Endodermal cell (in vitro differentiated cells): ENCODE measurements around the gene PARP15. TPM values are rescaled to one million over a fixed set of nuclear protein-coding genes. Genes with fewer than 3 reads are reported as not detected.

Experiments used
- DNase-seq: peaks from one replicate; pipeline ENCODE4 v3.0.0-alpha.2; 2017
- H3K27ac ChIP-seq: 2 replicates; pipeline ENCODE4 v1.5.1; 2013; ENCODE audit warnings: mild to moderate bottlenecking, low read depth, low read length, moderate library complexity
- H3K27me3 ChIP-seq: 2 replicates; pipeline ENCODE4 v1.6.1; 2013; ENCODE audit warnings: mild to moderate bottlenecking, low read length, moderate library complexity; ENCODE audit not compliant: insufficient read depth, control insufficient read depth, poor library complexity, severe bottlenecking
- H3K36me3 ChIP-seq: 2 replicates; pipeline ENCODE4 v1.7.0; 2013; ENCODE audit warnings: mild to moderate bottlenecking, low read length, moderate library complexity; ENCODE audit not compliant: control insufficient read depth, insufficient read depth
- H3K4me1 ChIP-seq: one replicate; pipeline ENCODE4 v1.7.0; 2013; ENCODE audit warnings: low read length; ENCODE audit not compliant: control insufficient read depth, insufficient read depth
- H3K4me3 ChIP-seq: 2 replicates; pipeline ENCODE4 v1.5.1; 2013; ENCODE audit warnings: mild to moderate bottlenecking, low read length, moderate library complexity
- H3K9ac ChIP-seq: 2 replicates; pipeline ENCODE4 v1.6.1; 2013; ENCODE audit warnings: mild to moderate bottlenecking, low read length, moderate library complexity; ENCODE audit not compliant: poor library complexity, severe bottlenecking; ENCODE audit errors: extremely low read depth
- H3K9me3 ChIP-seq: 2 replicates; pipeline ENCODE4 v1.6.1; 2013; ENCODE audit warnings: mild to moderate bottlenecking, low read length, moderate library complexity; ENCODE audit not compliant: control insufficient read depth
- H3K27ac Mint-ChIP-seq: 2 replicates; pipeline ENCODE4 v1.8.0; 2020; ENCODE audit warnings: mixed read lengths
- H3K27me3 Mint-ChIP-seq: 2 replicates; pipeline ENCODE4 v1.8.0; 2021; ENCODE audit warnings: mild to moderate bottlenecking, mixed read lengths; ENCODE audit not compliant: insufficient read depth
- H3K36me3 Mint-ChIP-seq: 2 replicates; pipeline ENCODE4 v1.8.0; 2020; ENCODE audit warnings: low read depth, mixed read lengths
- H3K4me1 Mint-ChIP-seq: 2 replicates; pipeline ENCODE4 v1.8.0; 2020; ENCODE audit warnings: mixed read lengths
- H3K4me3 Mint-ChIP-seq: 2 replicates; pipeline ENCODE4 v1.8.0; 2020; ENCODE audit warnings: mild to moderate bottlenecking, moderate library complexity, mixed read lengths
- H3K9me3 Mint-ChIP-seq: 2 replicates; pipeline ENCODE4 v1.8.0; 2020; ENCODE audit warnings: mild to moderate bottlenecking, mixed read lengths
- CTCF ChIP-seq: fragments of 200-600 bp; sonication (generic); conservative IDR thresholded peaks from 2 replicates; pipeline ENCODE4 v1.5.0; 2021; ENCODE audit warnings: antibody characterized with exemption, mild to moderate bottlenecking
- WGBS, 2 experiments: methylation state at CpG; one replicate each; pipeline versions ENCODE4 v1.1.5 to v1.1.7; 2013; ENCODE audit warnings: missing lambda C conversion rate in 2 of 2, mixed read lengths in 1 of 2; ENCODE audit not compliant: insufficient coverage in 1 of 2, insufficient read length in 1 of 2; 5-methylcytosine and 5-hydroxymethylcytosine counted together
- total RNA-seq, 2 donors: library from RNA; stranded (reverse); fragmentation: NEBNext Ultra II Directional in 1 of 2; extraction: Animal tissue kit (Norgen Biotek cat#: 25700) in 1 of 2; gene quantifications; 2 replicates in 1 of 2; 3 replicates in 1 of 2; pipeline ENCODE4 v1.2.1, GENCODE V29; 2021

PARP15 gene
- total RNA-seq, 2 donors from 2014 or later = 0.18 to 0.44 TPM

GRCh38 chr3:122560680-122561079, 16.8 kb upstream of the PARP15 start:
- H3K27me3 ChIP-seq = peaks cover 7% of the 10 kb centered on the region
- Mint-ChIP-seq H3K4me1 (peaks cover 15% of the 10 kb centered on the region), H3K27ac (peak overlapping the region; percentile 57), H3K9me3 (no peaks in the 10 kb centered on the region), H3K36me3 (no peaks in the 10 kb centered on the region), H3K4me3 (no peak overlapping the region), H3K27me3 (no peaks in the 10 kb centered on the region)
- no peaks in the 10 kb centered on the region for H3K36me3 ChIP-seq
- no peak overlapping the region for H3K9ac ChIP-seq
- WGBS, 2 experiments = 91% methylated on average over 1 of the region's 1 CpG; no CpG with 5 or more reads in 1 of the 2 experiments
- no peaks in the 10 kb centered on the region for H3K4me1 ChIP-seq
- DNase-seq = peak; percentile 69
- no peak overlapping the region for H3K27ac ChIP-seq
- no peak overlapping the region for H3K4me3 ChIP-seq
- no peaks in the 10 kb centered on the region for H3K9me3 ChIP-seq
- TF ChIP-seq CTCF = peak; percentile 75

- peak overlapping the region; percentile 77 for H3K4me3 ChIP-seq
- H3K36me3 ChIP-seq = no peaks in the 10 kb centered on the region
- H3K4me1 ChIP-seq = no peaks in the 10 kb centered on the region
- H3K9ac ChIP-seq = no peak overlapping the region
- Mint-ChIP-seq H3K36me3 (no peaks in the 10 kb centered on the region), H3K27ac (no peak overlapping the region), H3K9me3 (no peaks in the 10 kb centered on the region), H3K4me3 (peak overlapping the region; percentile 66), H3K4me1 (peaks cover 15% of the 10 kb centered on the region), H3K27me3 (no peaks in the 10 kb centered on the region)
- peaks cover 7% of the 10 kb centered on the region for H3K27me3 ChIP-seq
- 93 to 94% methylated on average over 4 to 5 of the region's 5 CpGs for WGBS, 2 experiments
- DNase-seq = no peak
- no peaks in the 10 kb centered on the region for H3K9me3 ChIP-seq
- TF ChIP-seq CTCF = no peak
- H3K27ac ChIP-seq = no peak overlapping the region
These were observed 14.3 kb upstream of the PARP15 start for GRCh38 chr3:122562923-122563716.

- Histone ChIP-seq H3K36me3 (no peaks in the 10 kb centered on the region), H3K9ac (no peak overlapping the region), H3K27me3 (peaks cover 7% of the 10 kb centered on the region), H3K4me1 (no peaks in the 10 kb centered on the region), H3K9me3 (no peaks in the 10 kb centered on the region), H3K4me3 (peak overlapping the region; percentile 77), H3K27ac (no peak overlapping the region)
- Mint-ChIP-seq H3K9me3 (no peaks in the 10 kb centered on the region), H3K27ac (no peak overlapping the region), H3K4me1 (peaks cover 19% of the 10 kb centered on the region), H3K4me3 (peak overlapping the region; percentile 66), H3K36me3 (no peaks in the 10 kb centered on the region), H3K27me3 (no peaks in the 10 kb centered on the region)
- 73 to 80% methylated on average over 4 to 5 of the region's 5 CpGs for WGBS, 2 experiments
- peak; percentile 66 for DNase-seq
- TF ChIP-seq CTCF = no peak
These were observed 13.8 kb upstream of the PARP15 start for GRCh38 chr3:122563717-122564025.
